Caco-2 (cell line): ENCODE measurements around the gene PROP1. TPM values are rescaled to one million over a fixed set of nuclear protein-coding genes. Genes with fewer than 3 reads are reported as not detected.

Experiments used
- BruUV-seq: library from RNA; stranded (reverse); fragments of 400-500 nt; replicated peaks from 2 replicates; lab custom pipeline; 2021; lab: Mats Ljungman, UMichigan
- CTCF ChIA-PET: fragments of 300-600 bp; sonication (Branson Sonifier 250); formaldehyde crosslinking; loops from one replicate; lab custom pipeline; 2022; ENCODE audit warnings: antibody characterized with exemption; lab: Charles Lee
- POLR2A ChIA-PET: fragments of 300-600 bp; sonication (Branson Sonifier 250); formaldehyde crosslinking; loops from one replicate; lab custom pipeline; 2022; ENCODE audit warnings: antibody characterized with exemption; lab: Charles Lee
- DNase-seq, 2 experiments: peaks; one replicate each; pipeline versions ENCODE4 v3.0.0 to v3.0.0-alpha.2; 2020 to 2022
- H3K27me3 ChIP-seq: replicated peaks from 2 replicates; pipeline ENCODE4 v1.6.0; 2011; ENCODE audit warnings: low read length; ENCODE audit not compliant: control insufficient read depth, insufficient read depth
- H3K36me3 ChIP-seq: 2 replicates; pipeline ENCODE4 v1.5.1; 2011; ENCODE audit warnings: low read length; ENCODE audit not compliant: control insufficient read depth, insufficient read depth
- H3K4me1 ChIP-seq: fragments of 250-450 bp; sonication (Bioruptor Pico); 2 replicates; pipeline ENCODE4 v1.5.1; 2020; ENCODE audit warnings: mild to moderate bottlenecking
- H3K4me3 ChIP-seq: 2 replicates; pipeline ENCODE4 v1.5.1; 2011; ENCODE audit warnings: low read depth, mild to moderate bottlenecking, control low read depth, low read length
- H3K9me3 ChIP-seq: fragments of 250-450 bp; sonication (Bioruptor Pico); 2 replicates; pipeline ENCODE4 v1.5.1; 2020; ENCODE audit warnings: mild to moderate bottlenecking, moderate library complexity
- H3K27ac Mint-ChIP-seq: one replicate; pipeline ENCODE4 v1.8.0; 2022; ENCODE audit warnings: mixed read lengths; ENCODE audit not compliant: unreplicated experiment
- H3K27me3 Mint-ChIP-seq: one replicate; pipeline ENCODE4 v1.8.0; 2022; ENCODE audit warnings: mixed read lengths; ENCODE audit not compliant: insufficient read depth, unreplicated experiment
- H3K36me3 Mint-ChIP-seq: one replicate; pipeline ENCODE4 v1.8.0; 2022; ENCODE audit warnings: mild to moderate bottlenecking, mixed read lengths; ENCODE audit not compliant: insufficient read depth, unreplicated experiment
- H3K4me1 Mint-ChIP-seq: one replicate; pipeline ENCODE4 v1.8.0; 2022; ENCODE audit warnings: low read depth, mixed read lengths; ENCODE audit not compliant: unreplicated experiment
- H3K4me3 Mint-ChIP-seq: one replicate; pipeline ENCODE4 v1.8.0; 2022; ENCODE audit warnings: mild to moderate bottlenecking, moderate library complexity, mixed read lengths; ENCODE audit not compliant: unreplicated experiment
- H3K9me3 Mint-ChIP-seq: one replicate; pipeline ENCODE4 v1.8.0; 2022; ENCODE audit warnings: mixed read lengths; ENCODE audit not compliant: unreplicated experiment
- CTCF ChIP-seq, 2 experiments: fragments of 200-600 bp in 1 of 2; IDR thresholded peaks; 1 replicate in 1 of 2; 2 replicates in 1 of 2; pipeline versions ENCODE4 v1.5.1 to v1.8.0; 2011 to 2022; ENCODE audit warnings: antibody characterized with exemption in 1 of 2, control low read depth in 1 of 2, inconsistent platforms in 1 of 2, low read depth in 1 of 2, low read length in 1 of 2, mild to moderate bottlenecking in 1 of 2, moderate library complexity in 1 of 2; ENCODE audit not compliant: insufficient read depth in 1 of 2, severe bottlenecking in 1 of 2, unreplicated experiment in 1 of 2
- intact Hi-C: fragments of 100-400 bp; cut with micrococcal nuclease; formaldehyde crosslinking; loops from one replicate; pipeline ENCODE4 v1.10.0; 2022; ENCODE audit not compliant: unreplicated experiment
- total RNA-seq: library from RNA; stranded (reverse); gene quantifications from 2 replicates; pipeline ENCODE4 v1.2.3, GENCODE V29; 2022

The PROP1 gene
- total RNA-seq, 1 experiment from 2014 or later = not detected

GRCh38 chr5:177967221-177967887 is 28.7 kb downstream of the PROP1 start:
- H3K27ac Mint-ChIP-seq = no peak overlapping the region

GRCh38 chr5:177966839-177967166 is 29.2 kb downstream of the PROP1 start:
- no peaks in the 10 kb centered on the region for H3K9me3 Mint-ChIP-seq
- H3K4me1 Mint-ChIP-seq = no peaks in the 10 kb centered on the region
- H3K36me3 ChIP-seq = no peaks in the 10 kb centered on the region
- no peaks in the 10 kb centered on the region for H3K36me3 Mint-ChIP-seq
- no peaks in the 10 kb centered on the region for H3K27me3 ChIP-seq
- no peak overlapping the region for H3K27ac Mint-ChIP-seq
- H3K27me3 Mint-ChIP-seq = peaks cover 3% of the 10 kb centered on the region
- no peaks in the 10 kb centered on the region for H3K4me1 ChIP-seq
- TF ChIP-seq CTCF (IDR thresholded peaks at IDR 0.05; ENCODE audit: insufficient read depth in 1 of 2, low read depth in 1 of 2, low read length in 1 of 2, severe bottlenecking in 1 of 2, unreplicated experiment in 1 of 2) = no peak
- H3K4me3 ChIP-seq = no peak overlapping the region
- ChIA-PET CTCF (no interaction called here), POLR2A (no interaction called here)
- no peak overlapping the region for H3K4me3 Mint-ChIP-seq
- no peak for DNase-seq
- intact Hi-C loops = no loop called here
- BruUV-seq = no TSS peak
- H3K9me3 ChIP-seq = no peaks in the 10 kb centered on the region

More at GRCh38 chr5:177967221-177967887, 28.7 kb downstream of the PROP1 start:
- Mint-ChIP-seq H3K36me3 (no peaks in the 10 kb centered on the region), H3K9me3 (no peaks in the 10 kb centered on the region), H3K4me3 (no peak overlapping the region), H3K4me1 (no peaks in the 10 kb centered on the region), H3K27me3 (peaks cover 3% of the 10 kb centered on the region)
- Histone ChIP-seq H3K9me3 (no peaks in the 10 kb centered on the region), H3K4me3 (no peak overlapping the region), H3K36me3 (no peaks in the 10 kb centered on the region), H3K27me3 (no peaks in the 10 kb centered on the region), H3K4me1 (no peaks in the 10 kb centered on the region)
- POLR2A ChIA-PET = no interaction called here
- intact Hi-C loops = no loop called here
- CTCF ChIA-PET = no interaction called here
- no peak for DNase-seq
- no peak for TF ChIP-seq CTCF (IDR thresholded peaks at IDR 0.05; ENCODE audit: insufficient read depth in 1 of 2, low read depth in 1 of 2, low read length in 1 of 2, severe bottlenecking in 1 of 2, unreplicated experiment in 1 of 2)
- no TSS peak for BruUV-seq

- Histone ChIP-seq H3K4me1 (no peaks in the 10 kb centered on the region), H3K9me3 (no peaks in the 10 kb centered on the region), H3K36me3 (no peaks in the 10 kb centered on the region), H3K4me3 (no peak overlapping the region), H3K27me3 (no peaks in the 10 kb centered on the region)
- TF ChIP-seq CTCF (IDR thresholded peaks at IDR 0.05; ENCODE audit: insufficient read depth in 1 of 2, low read depth in 1 of 2, low read length in 1 of 2, severe bottlenecking in 1 of 2, unreplicated experiment in 1 of 2) = no peak
- intact Hi-C loops = no loop called here
- ChIA-PET POLR2A (no interaction called here), CTCF (no interaction called here)
- no TSS peak for BruUV-seq
- Mint-ChIP-seq H3K27ac (no peak overlapping the region), H3K4me3 (no peak overlapping the region), H3K27me3 (peaks cover under 1% of the 10 kb centered on the region), H3K9me3 (no peaks in the 10 kb centered on the region), H3K36me3 (no peaks in the 10 kb centered on the region), H3K4me1 (no peaks in the 10 kb centered on the region)
- DNase-seq = no peak
Measured at GRCh38 chr5:177966009-177966838, 29.8 kb downstream of the PROP1 start.
